OCI-LY1 (cell line): ENCODE results near the gene RFNG.

ENCODE experiments used
- H2AFZ ChIP-seq: fragments of 200-600 bp; sonication (generic), shearing (Covaris generic); 2 replicates; pipeline ENCODE4 v1.6.0; 2014; ENCODE audit warnings: antibody characterized with exemption, mild to moderate bottlenecking, low read length
- H3F3A ChIP-seq: fragments of 200-600 bp; sonication (generic), shearing (Covaris generic); 2 replicates; pipeline ENCODE4 v1.6.0; 2014; ENCODE audit warnings: mild to moderate bottlenecking, antibody characterized with exemption, low read length, moderate library complexity; ENCODE audit not compliant: insufficient read depth
- H3K27ac ChIP-seq: fragments of 200-600 bp; sonication (generic); 2 replicates; pipeline ENCODE4 v1.5.1; 2014; ENCODE audit warnings: low read length, mixed run types, mild to moderate bottlenecking, low read depth; ENCODE audit not compliant: poor library complexity, severe bottlenecking
- H3K27me3 ChIP-seq: fragments of 200-600 bp; sonication (generic); 2 replicates; pipeline ENCODE4 v1.6.0; 2014; ENCODE audit warnings: antibody characterized with exemption, mild to moderate bottlenecking, low read length, moderate library complexity; ENCODE audit not compliant: insufficient read depth
- H3K36me3 ChIP-seq: fragments of 200-600 bp; sonication (generic); 2 replicates; pipeline ENCODE4 v1.6.1; 2014; ENCODE audit warnings: mild to moderate bottlenecking, antibody characterized with exemption, low read length, moderate library complexity, mixed read lengths; ENCODE audit not compliant: insufficient read depth
- H3K4me1 ChIP-seq: fragments of 200-600 bp; sonication (generic); 2 replicates; pipeline ENCODE4 v1.5.1; 2014; ENCODE audit warnings: mild to moderate bottlenecking, low read length, moderate library complexity; ENCODE audit not compliant: insufficient read depth, severe bottlenecking
- H3K4me2 ChIP-seq: fragments of 200-600 bp; sonication (generic), shearing (Covaris generic); 2 replicates; pipeline ENCODE4 v1.6.1; 2014; ENCODE audit warnings: low read length
- H3K4me3 ChIP-seq: fragments of 200-600 bp; sonication (generic); 2 replicates; pipeline ENCODE4 v1.5.1; 2014; ENCODE audit warnings: low read length, low read depth, mild to moderate bottlenecking, mixed read lengths; ENCODE audit not compliant: poor library complexity, severe bottlenecking
- H3K79me2 ChIP-seq: fragments of 200-600 bp; shearing (Covaris generic); 2 replicates; pipeline ENCODE4 v1.6.1; 2016; ENCODE audit warnings: mixed run types, low read length, mixed read lengths; ENCODE audit not compliant: insufficient read depth
- H3K9ac ChIP-seq: fragments of 200-600 bp; sonication (generic), shearing (Covaris generic); 2 replicates; pipeline ENCODE4 v1.6.1; 2014; ENCODE audit warnings: mild to moderate bottlenecking, low read length, mixed read lengths
- H3K9me2 ChIP-seq: fragments of 200-600 bp; sonication (generic), shearing (Covaris generic); 2 replicates; pipeline ENCODE4 v1.6.1; 2014; ENCODE audit warnings: low read depth, mild to moderate bottlenecking, low read length, mixed read lengths
- H3K9me3 ChIP-seq: fragments of 200-600 bp; shearing (Covaris generic); 2 replicates; pipeline ENCODE4 v1.6.1; 2014; ENCODE audit warnings: low read length, mixed read lengths
- H4K20me1 ChIP-seq: fragments of 200-600 bp; sonication (generic), shearing (Covaris generic); 2 replicates; pipeline ENCODE4 v1.6.0; 2016; ENCODE audit warnings: mild to moderate bottlenecking, low read length; ENCODE audit not compliant: insufficient read depth
- CTCF ChIP-seq: fragments of 200-600 bp; sonication (generic), shearing (Covaris generic); IDR thresholded peaks from 2 replicates; pipeline ENCODE4 v1.5.1; 2017; ENCODE audit warnings: mild to moderate bottlenecking, antibody characterized with exemption, low read length, moderate library complexity, mixed read lengths
- EZH2 ChIP-seq: fragments of 200-600 bp; sonication (generic), shearing (Covaris generic); IDR thresholded peaks from 2 replicates; pipeline ENCODE4 v1.8.0; 2017; ENCODE audit warnings: borderline replicate concordance, mixed run types, mild to moderate bottlenecking, antibody characterized with exemption, low read length, moderate library complexity, mixed read lengths

RFNG gene

DNA sequence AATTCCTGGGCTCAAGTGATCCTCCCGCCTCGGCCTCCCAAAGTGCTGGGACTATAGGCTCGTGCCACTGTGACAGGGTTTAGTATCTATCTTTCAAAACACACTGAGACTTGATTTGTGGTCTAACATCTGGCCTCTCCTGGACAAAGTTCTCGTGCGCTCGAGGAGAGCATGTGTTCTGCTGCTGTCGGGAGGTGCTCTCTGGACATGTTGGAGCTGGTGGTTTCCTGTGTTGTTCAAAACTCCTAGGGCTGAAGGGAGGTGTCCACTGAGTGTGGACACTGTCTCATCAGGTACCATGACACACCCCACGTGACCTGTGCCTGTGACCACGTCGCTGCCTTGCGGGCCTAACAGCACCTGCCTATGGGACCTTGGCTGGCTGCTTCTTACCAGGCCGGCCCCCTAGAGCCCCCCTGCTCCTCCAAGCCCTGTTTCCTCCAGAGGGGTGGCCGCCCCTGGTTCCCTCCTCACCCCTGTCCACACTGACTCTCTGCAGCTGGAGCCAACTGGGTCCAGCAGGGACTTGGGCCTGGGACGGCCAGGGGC is 5.6 kb downstream of the RFNG start:
- Histone ChIP-seq H3K9ac (no peak overlapping the region), H3F3A (no peaks in the 10 kb centered on the region), H3K27ac (no peak overlapping the region)

GRCh38 chr17:82043507-82043906 is 8.1 kb downstream of the RFNG start:
- H3K79me2 ChIP-seq: no peaks in the 10 kb centered on the region
- H3K27ac ChIP-seq: no peak overlapping the region
- no peaks in the 10 kb centered on the region for H3F3A ChIP-seq
- H3K27me3 ChIP-seq: no peaks in the 10 kb centered on the region
- no peak overlapping the region for H3K9ac ChIP-seq
- TF ChIP-seq EZH2: no peak
- no peak for TF ChIP-seq CTCF
- H2AFZ ChIP-seq: no peak overlapping the region
- H4K20me1 ChIP-seq: no peaks in the 10 kb centered on the region
- H3K9me3 ChIP-seq: no peaks in the 10 kb centered on the region
- no peak overlapping the region for H3K4me2 ChIP-seq
- no peaks in the 10 kb centered on the region for H3K9me2 ChIP-seq
- no peaks in the 10 kb centered on the region for H3K36me3 ChIP-seq
- no peaks in the 10 kb centered on the region for H3K4me1 ChIP-seq
- H3K4me3 ChIP-seq: no peak overlapping the region

More for the DNA sequence above, 5.6 kb downstream of the RFNG start:
- no peaks in the 10 kb centered on the region; the same call in none of the 2 replicates for H3K36me3 ChIP-seq
- no peaks in the 10 kb centered on the region for H3K9me2 ChIP-seq
- H2AFZ ChIP-seq: no peak overlapping the region
- no peak overlapping the region for H3K4me3 ChIP-seq
- no peak for TF ChIP-seq CTCF
- H3K27me3 ChIP-seq: no peaks in the 10 kb centered on the region
- no peaks in the 10 kb centered on the region for H4K20me1 ChIP-seq
- H3K9me3 ChIP-seq: no peaks in the 10 kb centered on the region
- no peaks in the 10 kb centered on the region for H3K79me2 ChIP-seq
- H3K4me1 ChIP-seq: peaks cover 8% of the 10 kb centered on the region
- H3K4me2 ChIP-seq: no peak overlapping the region

GRCh38 chr17:82042649-82043048 is 9.0 kb downstream of the RFNG start:
- Histone ChIP-seq H3K4me3 (no peak overlapping the region), H3K4me1 (peaks cover 5% of the 10 kb centered on the region), H3K27ac (no peak overlapping the region), H3K9me2 (no peaks in the 10 kb centered on the region), H3F3A (no peaks in the 10 kb centered on the region), H4K20me1 (no peaks in the 10 kb centered on the region), H3K27me3 (no peaks in the 10 kb centered on the region), H3K79me2 (no peaks in the 10 kb centered on the region), H3K9ac (no peak overlapping the region), H3K9me3 (no peaks in the 10 kb centered on the region), H3K36me3 (no peaks in the 10 kb centered on the region), H3K4me2 (no peak overlapping the region), H2AFZ (no peak overlapping the region)
- TF ChIP-seq CTCF (no peak), EZH2 (no peak)
